Stimulated activated CD4-positive, alpha-beta T cell treated with anti-CD3 and anti-CD28 coated beads, Interleukin-4, amount 100 ng/mL, for 4 hours (primary cell): ENCODE data around the gene EIF3L.

Experiments used
- DNase-seq, 2 experiments: peaks; one replicate each; pipeline ENCODE4 v3.0.0-alpha.2; 2020

Gene EIF3L

DNA sequence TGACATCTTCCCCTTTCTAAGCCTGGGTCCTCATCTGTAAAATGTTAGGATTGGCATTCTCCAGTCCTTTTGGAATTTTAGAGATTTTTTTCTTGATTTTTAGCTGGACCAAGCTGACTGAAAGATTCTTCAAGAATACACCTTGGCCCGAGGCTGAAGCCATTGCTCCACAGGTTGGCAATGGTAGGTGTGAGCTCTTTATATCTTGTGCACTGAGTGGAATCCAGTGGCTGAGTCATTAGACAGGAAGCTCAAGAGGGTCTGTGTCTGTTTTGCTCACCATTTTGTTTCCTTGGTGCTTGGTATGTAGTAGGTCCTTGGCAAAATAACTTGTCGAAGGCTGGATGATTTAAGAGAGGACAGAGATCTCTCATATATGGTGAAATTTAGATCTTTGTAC, 6.2 kb downstream of the EIF3L start:
- no peak for DNase-seq

- DNase-seq, result no peak
Measured at GRCh38 chr22:37860796-37861421, 11.7 kb downstream of the EIF3L start.

GRCh38 chr22:37862570-37863325, 13.5 kb downstream of the EIF3L start:
- DNase-seq, result no peak

DNA sequence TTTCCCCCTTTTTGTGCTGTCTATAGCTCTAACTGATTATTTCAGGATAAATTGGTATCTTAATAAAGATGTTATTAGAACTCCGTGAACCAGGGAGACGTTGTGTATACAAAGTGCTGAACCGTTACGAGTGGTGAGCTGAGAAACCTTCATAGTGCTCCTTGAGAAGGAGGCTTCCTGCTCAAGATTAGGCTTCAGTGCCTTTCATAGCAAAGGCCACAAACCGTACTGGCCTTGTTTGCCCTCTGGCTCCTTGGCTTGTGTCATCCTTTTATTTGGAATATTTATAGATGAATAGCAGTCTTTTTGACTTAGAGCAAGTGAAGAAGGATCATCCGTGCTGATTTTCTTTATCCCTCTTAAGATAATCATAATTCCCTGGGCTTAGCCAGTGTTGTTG, 16.3 kb downstream of the EIF3L start:
- no peak for DNase-seq

- no peak for DNase-seq
Measured at GRCh38 chr22:37870273-37870672, 21.1 kb downstream of the EIF3L start.

- DNase-seq, result no peak
Measured at GRCh38 chr22:37880668-37881440, 31.6 kb downstream of the EIF3L start.

DNA sequence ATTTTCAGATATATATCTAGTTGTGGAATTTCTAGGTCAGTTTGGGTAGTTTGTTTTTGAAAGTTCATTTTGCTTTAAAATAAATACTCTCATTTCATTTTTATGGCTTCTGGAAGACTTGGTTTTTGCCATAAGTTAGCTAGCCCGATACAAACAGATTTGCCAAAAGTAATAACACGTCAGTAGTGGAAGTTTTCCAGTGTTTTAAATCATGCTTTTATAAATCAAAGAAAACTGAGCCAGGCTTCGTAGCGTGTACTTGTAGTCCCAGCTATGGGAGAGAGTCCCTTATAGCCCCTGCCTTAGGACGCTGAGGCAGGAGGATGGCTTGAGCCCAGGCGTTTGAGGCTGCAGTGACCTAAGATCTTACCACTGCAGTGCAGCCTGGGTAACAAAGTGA, 35.2 kb downstream of the EIF3L start:
- DNase-seq, result no peak

DNA sequence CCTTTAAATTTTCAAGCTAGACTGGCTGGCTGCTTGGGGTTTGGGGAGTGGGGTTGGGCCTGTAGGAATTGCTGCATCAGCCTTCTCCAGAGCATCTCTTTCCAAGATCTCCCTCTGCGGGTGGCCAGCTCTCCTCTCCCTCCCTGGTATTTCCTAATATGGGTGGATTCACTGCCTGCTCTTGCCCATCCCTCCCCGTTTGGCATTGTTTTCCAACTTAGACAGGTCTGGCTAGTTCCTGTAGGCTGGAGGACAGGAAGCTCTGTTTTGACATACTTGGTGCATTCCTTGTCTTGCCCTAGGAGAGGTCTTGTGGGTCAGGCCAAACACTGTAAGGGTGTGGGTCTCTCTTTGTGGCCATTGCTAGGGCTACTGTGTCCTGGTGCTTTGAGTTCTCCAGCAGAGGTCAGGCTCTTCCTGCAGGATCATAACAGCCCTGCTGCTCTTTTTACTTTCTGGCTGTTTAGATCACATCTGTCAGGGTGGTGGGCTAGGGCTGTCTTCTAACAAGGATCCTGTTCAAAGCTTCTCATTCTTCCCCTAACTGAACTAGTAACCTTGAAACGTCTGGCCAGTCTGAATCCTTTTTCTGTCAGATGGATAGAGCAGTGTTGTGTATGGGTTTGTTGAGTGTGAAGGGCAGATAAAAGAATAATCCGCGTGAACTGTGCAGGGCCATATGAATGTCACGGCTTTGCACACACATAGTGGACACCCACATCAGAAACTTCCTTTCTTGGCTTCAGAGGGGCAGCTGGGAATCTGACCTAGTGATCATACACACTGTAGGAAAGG, 38.6 kb downstream of the EIF3L start:
- DNase-seq, result no peak

- DNase-seq, result no peak
Measured at GRCh38 chr22:37891926-37892325, 42.7 kb downstream of the EIF3L start.

DNA sequence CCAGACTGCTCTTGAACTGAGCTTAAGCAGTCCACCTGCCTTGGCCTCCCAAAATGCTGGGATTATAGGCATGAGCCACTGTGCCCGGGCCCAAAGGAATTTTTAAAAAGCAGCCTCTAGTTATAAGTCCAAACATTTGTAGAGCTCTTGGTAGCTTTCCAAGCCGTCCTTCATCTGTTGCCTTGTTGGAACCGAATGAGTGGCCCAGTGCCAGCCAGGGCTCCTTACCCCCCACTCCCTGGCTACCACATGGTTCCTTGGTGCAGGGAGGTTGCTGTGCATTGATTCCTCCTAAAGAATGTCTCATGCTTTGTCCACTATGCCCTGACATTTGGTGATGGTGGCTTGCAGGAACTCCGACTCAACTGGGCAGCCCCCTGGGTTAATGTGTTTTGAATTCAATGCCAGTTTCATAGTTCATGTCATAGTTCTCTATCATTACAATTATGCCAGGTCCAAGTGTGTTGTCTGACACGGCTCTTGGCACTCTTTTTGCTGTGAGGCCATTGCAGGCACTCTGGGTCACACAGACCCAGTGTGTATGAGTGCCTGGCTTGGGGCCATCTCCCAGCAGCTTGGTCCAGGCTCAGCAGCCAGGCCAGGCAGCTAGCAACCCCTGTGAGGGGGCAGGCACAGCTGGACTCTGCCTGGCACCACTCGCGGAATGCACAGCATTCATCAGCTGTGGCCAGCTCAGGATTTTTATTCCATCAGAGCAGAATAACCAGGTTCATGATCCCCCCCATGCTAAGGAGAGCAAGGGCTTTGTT, 43.5 kb downstream of the EIF3L start:
- no peak for DNase-seq

- no peak for DNase-seq
Measured at GRCh38 chr22:37893583-37893983, 44.4 kb downstream of the EIF3L start.

DNA sequence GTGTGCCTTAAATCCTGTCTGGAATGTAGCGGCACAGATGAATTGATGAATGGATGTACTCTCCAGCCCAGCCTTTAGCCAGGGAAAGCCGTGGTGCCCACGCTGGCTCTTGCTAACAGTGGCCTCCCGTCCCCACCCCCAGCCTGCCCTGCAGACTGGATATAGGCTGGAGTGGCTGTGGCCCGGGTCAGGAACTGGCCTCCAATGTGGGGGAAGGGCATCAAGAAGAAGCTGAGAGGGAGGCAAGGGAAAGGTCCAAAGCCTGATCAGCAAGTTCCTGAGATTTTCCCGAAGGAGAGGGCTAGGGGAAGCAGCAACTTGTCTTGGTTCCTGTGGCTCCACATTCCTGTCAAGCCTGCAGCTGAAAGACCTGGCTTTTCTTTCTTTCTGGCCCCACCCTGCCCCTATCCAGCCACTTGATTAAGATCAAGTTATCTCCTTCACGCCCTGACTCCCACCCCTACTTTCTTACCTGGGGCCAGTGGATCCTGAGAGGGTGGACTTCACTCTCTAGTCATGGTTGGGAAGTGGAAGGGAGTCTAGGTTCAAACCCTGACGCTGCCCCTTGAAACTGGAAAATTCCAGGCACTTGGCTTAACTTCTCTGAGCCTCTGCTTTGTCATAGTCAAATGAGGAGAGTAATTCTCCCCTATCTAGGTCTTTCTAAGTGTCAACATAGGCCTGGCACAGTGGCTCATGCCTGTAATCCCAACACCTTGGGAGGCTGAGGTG, 45.9 kb downstream of the EIF3L start:
- no peak for DNase-seq

DNA sequence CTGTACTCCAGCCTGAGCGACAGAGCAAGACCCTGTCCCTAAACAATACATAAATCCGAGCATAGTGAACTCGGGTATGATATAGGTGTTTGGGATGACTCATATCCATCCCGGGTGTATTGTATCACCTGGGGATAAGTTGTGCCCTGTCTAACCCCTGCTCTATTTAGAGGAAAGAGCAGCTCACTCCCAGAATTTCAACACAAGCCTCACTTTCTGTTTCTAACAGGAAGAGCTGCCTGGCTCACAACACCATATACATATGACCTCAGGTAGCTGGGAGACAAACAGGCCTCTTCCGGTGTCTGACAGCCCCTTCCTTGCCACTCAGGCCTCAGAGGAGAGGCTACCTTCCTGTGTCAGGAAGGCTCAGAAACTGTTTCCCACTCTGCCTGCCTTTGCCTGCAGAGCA, 47.0 kb downstream of the EIF3L start:
- DNase-seq, result peak in 1 of 2 experiments; percentile 24

DNA sequence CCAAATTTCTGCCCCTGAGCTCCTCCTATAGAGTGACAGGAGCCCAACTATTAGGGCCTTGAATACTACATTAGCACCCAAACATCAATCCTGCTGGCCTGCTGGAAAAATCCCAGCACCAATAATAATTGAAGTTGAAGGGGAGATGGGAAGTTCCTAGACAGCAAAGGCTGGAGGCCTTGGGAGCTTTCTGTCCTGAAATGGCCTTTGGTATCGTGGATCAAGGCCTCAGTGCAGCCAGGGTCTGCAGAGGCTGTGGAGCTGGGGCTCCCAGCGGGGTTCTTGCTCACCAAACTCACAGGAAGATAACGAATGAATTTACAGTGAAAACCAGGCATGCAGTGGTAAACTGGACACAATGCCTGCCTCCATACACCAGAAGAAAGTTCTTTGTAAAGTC, 47.7 kb downstream of the EIF3L start:
- DNase-seq, result no peak

- no peak for DNase-seq
Measured at GRCh38 chr22:37897807-37898206, 48.6 kb downstream of the EIF3L start.

DNA sequence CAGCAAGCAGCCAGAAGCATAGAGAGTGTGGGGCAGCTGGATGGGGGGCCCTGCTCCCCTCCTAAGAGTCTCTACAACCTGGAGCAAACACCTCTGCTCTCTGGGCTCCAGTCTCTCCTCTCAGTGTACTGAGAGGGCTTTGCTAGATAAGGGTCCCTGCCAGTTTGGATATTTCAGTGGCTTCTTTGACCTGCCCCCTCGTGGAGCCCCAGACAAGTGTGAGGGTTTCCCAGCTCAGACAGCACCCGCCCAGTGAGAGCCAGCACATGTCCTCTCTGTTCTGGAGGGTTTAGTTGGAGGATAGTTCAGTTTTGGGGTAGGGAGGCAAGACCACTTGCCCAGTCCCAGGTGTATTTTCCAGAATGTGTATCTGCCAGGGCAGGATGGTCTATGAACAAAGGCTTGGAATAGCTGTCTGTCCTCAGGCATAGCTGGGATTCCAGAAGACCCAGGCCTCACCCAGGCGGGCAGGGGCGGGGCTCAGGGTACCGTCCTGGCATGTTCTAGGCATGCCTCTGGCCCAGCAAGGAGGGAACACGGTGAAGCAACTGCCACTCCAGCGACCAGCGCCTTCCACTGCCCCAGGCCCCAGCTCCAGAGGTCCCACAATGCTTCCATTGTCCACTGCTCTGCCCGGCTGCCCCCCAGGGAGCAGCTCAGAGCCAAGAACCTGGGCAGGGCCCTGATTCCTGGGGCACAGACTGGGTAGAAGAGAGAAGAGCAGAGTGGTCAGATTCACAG, 49.4 kb downstream of the EIF3L start:
- DNase-seq, result no peak

DNA sequence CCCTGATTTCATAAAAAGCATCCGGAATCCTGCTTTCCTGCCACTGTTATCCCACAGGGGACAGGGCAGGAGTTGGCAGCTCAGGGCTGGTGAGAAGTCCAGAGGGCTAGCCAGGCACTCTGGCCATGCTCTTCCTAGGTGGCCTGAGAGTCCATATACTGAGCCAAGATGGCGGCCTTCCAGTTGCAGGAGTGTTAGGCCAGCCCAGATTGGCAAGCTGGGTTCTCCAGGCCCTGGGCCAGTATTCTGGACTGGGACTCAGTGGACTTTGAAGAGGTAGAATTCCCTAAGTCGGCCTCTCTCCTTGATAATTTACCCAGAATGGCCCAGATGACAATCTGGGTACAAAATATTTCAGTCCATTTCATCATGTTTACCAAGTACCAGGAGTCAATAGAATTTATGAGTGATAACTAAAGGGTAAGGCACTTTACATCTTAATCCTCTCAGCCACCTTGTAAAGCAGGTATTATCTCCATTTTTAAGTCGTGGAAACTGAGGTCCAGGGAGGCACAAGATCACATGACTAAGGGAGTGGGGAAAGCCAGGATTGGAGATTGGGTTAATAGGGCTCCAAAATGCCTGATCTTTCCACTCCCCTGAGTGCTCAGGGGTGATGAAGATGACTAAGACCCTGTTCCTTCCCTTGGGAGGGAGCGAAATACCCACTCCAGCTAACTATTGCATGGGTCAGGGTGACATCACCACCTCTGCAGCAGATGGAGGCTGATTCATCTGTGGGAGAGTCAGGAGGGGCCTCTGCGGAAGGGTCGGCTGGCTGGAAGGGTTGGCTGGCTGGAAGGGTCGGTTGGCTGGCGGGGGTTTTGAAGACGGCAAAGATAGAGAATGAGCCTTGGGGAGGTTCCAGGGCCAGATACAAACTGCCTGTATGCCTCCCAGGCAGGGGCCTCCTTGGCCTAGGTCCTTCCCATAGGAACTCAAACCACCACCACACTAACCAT, 55.6 kb downstream of the EIF3L start:
- DNase-seq, result peak in 1 of 2 experiments; percentile 6

GRCh38 chr22:37905534-37906363, 56.5 kb downstream of the EIF3L start, which contains the start of gene MICALL1:
TSS of gene MICALL1 (plus strand) at chr22:37906297. CDS start at chr22:37906423, 126 bp downstream.
- DNase-seq, result peak; percentile 43 to 69
